Pancreas (tissue), 10 donors: ENCODE data around the gene EOLA2. TPM values are rescaled to one million over a fixed set of nuclear protein-coding genes. Genes with fewer than 3 reads are reported as not detected.

ENCODE experiments used
- ATAC-seq, 4 donors: fragments of 200-7000 bp; cut with Tn5 transposase; one replicate each; pipeline versions ENCODE4 v1.8.0 to v1.9.1; 2020; ENCODE audit warnings: mild to moderate bottlenecking in 4 of 4, moderate library complexity in 4 of 4
- DNase-seq, 6 donors: peaks; one replicate each; pipeline ENCODE4 v3.0.0-alpha.2; 2020
- FAIRE-seq: peaks from 2 replicates; lab custom pipeline; 2012; peaks lifted over from hg19 to GRCh38; lab: Jason Lieb, UNC
- H3K27ac ChIP-seq, 4 donors: fragments of 200-600 bp; sonication (generic); 1 replicate in 3 of 4; 2 replicates in 1 of 4; pipeline versions ENCODE4 v1.5.0 to v1.8.0; 2020
- H3K27me3 ChIP-seq, 4 donors: fragments of 200-600 bp; one replicate each; pipeline ENCODE4 v1.8.0; 2021
- H3K36me3 ChIP-seq, 3 donors: fragments of 200-600 bp; sonication (generic) in 1 of 3; one replicate each; pipeline versions ENCODE4 v1.5.0 to v1.8.0; 2020 to 2021
- H3K4me1 ChIP-seq, 3 donors: fragments of 200-600 bp; one replicate each; pipeline ENCODE4 v1.8.0; 2021
- H3K4me3 ChIP-seq, 4 donors: fragments of 200-600 bp; sonication (generic) in 2 of 4; one replicate each; pipeline versions ENCODE4 v1.5.0 to v1.8.0; 2020 to 2021
- H3K9me3 ChIP-seq, 4 donors: fragments of 200-600 bp; one replicate each; pipeline ENCODE4 v1.8.0; 2021
- whole genome bisulfite sequencing, 2 donors: extraction: QIAGEN DNeasy Blood & Tissue Kit; methylation state at CpG; one replicate each; pipeline ENCODE4 v1.1.7; 2013; 5-methylcytosine and 5-hydroxymethylcytosine counted together
- intact Hi-C, 3 donors: fragments of 100-400 bp; cut with DNase I; formaldehyde crosslinking; loops; one replicate each; pipeline versions ENCODE4 v1.11.1 to v1.14.2; 2022
- polyA plus RNA-seq, 2 donors: library from polyadenylated mRNA; stranded (reverse); fragments of 200-250 nt; gene quantifications; one replicate each; pipeline ENCODE4 v1.2.3, GENCODE V29; 2013
- total RNA-seq, 6 donors: library from RNA; stranded (reverse); fragmentation: NEBNext Ultra II Directional in 4 of 6; extraction: Animal tissue kit (Norgen Biotek cat#: 25700) in 4 of 6; gene quantifications; one replicate each; pipeline versions ENCODE4 v1.2.1 to v1.2.4, GENCODE V29; 2021 to 2023
- TF ChIP-seq, protein P1 (sequence below), 4 donors: fragments of 200-600 bp; sonication (generic) in 3 of 4; IDR thresholded peaks; one replicate each; pipeline versions ENCODE4 v1.5.0 to v1.8.0; 2021; ENCODE audit warnings: antibody characterized with exemption in 4 of 4
- donor health status: healthy with polysubstance abuse.
- donor health status: DM: no; HTN: no; CAD: no; lungs with moderate emphysema.
- donor health status: DM: no; HTN: no; CAD: no.
- donor health status: control.
- donor health status: control.
- donor health status: Bipolar disorder and iron deficiency.
- donor health status: DM: yes; HTN: yes; CAD: no.
- donor health status: DM: no; HTN: no; CAD: no.
- donor health status: DM: no; HTN: no; CAD: no.
- donor health status: DM: yes; HTN: yes; CAD: no.

EOLA2 gene
- total and polyA plus RNA-seq, 8 donors = 13.4 to 54.0 (median 19.5) TPM

DNA sequence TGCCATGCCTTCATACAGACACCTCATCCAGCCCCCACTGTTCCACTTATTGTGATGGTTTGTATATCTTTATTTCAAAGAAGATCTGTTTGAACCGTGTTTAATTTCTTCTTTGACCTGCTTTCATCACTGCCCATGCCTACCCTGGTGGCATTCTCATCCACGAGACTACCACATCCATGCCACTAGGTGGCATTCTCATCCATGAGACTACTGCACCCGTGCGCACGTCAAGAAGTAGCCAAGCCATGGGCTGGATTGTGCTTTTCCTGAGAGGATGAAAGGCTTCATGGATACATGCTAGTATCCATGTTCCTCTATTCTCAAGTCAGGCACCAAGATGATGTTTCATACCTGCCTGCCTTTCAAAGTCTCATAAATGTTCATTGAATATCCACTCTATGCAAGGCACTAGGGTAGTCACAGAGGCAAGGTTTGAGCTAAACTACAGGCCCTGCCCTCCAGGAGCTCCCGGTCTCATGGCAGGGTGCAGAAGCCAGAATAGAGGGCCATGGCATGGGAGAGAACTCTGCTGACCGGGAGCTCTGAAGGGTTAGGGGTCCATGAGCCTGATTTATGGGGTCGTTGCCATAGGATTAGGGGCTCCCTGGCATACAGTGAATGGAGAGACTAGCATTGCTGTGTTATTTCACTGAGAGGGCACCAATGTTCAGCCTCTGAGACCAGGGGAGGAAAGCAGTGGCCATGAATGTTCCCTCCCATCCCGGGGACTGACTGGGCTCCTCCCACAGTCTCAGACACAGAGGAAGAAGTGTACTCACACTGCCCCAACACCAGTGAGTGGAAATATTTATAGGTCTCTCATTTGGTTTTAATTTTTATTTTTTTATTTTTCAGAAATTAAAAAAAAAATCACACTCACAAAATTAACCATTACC lies 24.8 kb upstream of the EOLA2 start:
- peaks cover 0 to 6% (median 0%) of the 10 kb centered on the region in 4 donors for H3K27me3 ChIP-seq
- DNase-seq = peak in 4 of 6 donors; percentile 18 to 65 (median 41)
- no peak overlapping the region for H3K27ac ChIP-seq
- intact Hi-C loops = no loop called here
- ATAC-seq = peak; percentile 91 to 99 (median 99)
- H3K36me3 ChIP-seq = no peaks in the 10 kb centered on the region
- TF ChIP-seq, protein P1, sequence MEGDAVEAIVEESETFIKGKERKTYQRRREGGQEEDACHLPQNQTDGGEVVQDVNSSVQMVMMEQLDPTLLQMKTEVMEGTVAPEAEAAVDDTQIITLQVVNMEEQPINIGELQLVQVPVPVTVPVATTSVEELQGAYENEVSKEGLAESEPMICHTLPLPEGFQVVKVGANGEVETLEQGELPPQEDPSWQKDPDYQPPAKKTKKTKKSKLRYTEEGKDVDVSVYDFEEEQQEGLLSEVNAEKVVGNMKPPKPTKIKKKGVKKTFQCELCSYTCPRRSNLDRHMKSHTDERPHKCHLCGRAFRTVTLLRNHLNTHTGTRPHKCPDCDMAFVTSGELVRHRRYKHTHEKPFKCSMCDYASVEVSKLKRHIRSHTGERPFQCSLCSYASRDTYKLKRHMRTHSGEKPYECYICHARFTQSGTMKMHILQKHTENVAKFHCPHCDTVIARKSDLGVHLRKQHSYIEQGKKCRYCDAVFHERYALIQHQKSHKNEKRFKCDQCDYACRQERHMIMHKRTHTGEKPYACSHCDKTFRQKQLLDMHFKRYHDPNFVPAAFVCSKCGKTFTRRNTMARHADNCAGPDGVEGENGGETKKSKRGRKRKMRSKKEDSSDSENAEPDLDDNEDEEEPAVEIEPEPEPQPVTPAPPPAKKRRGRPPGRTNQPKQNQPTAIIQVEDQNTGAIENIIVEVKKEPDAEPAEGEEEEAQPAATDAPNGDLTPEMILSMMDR (IDR thresholded peaks at IDR 0.05) = peak; percentile 18 to 66 (median 52)
- H3K4me3 ChIP-seq = no peak overlapping the region
- 39 to 45% methylated on average over 9 of the region's 9 CpGs for WGBS, 2 donors
- peaks cover 0 to 2% (median 0%) of the 10 kb centered on the region in 3 donors for H3K4me1 ChIP-seq
- peak; percentile 85 for FAIRE-seq
- H3K9me3 ChIP-seq = no peaks in the 10 kb centered on the region

DNA sequence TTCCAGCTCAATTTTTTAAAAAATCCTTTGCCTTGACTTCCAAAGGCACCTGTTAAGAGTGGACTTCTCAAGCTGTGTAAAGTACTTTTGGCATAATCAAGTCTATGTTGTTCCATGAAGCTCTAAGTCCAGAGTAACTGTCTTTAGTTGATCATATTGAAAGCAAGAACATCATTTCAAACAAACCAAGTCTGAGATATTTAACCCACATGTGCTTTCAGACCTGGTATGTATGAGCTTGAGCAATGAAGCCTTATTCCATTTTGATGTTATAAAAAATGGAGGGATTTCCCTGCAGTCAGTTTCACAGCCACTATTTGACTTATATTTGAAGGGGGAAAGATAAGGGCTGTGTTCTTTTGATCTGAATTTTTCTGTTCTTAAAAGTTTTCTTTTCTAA lies 23.7 kb upstream of the EOLA2 start:
- intact Hi-C loops = no loop called here
- FAIRE-seq (no peak), ATAC-seq (no peak), DNase-seq (no peak)
- TF ChIP-seq, protein P1 (IDR thresholded peaks at IDR 0.05) = no peak
- no peak overlapping the region for H3K4me3 ChIP-seq
- peaks cover 0 to 9% (median 3%) of the 10 kb centered on the region in 4 donors for H3K27me3 ChIP-seq
- H3K27ac ChIP-seq = no peak overlapping the region
- peaks cover 0 to 2% (median 0%) of the 10 kb centered on the region in 3 donors for H3K4me1 ChIP-seq
- H3K36me3 ChIP-seq = no peaks in the 10 kb centered on the region
- no peaks in the 10 kb centered on the region for H3K9me3 ChIP-seq

DNA sequence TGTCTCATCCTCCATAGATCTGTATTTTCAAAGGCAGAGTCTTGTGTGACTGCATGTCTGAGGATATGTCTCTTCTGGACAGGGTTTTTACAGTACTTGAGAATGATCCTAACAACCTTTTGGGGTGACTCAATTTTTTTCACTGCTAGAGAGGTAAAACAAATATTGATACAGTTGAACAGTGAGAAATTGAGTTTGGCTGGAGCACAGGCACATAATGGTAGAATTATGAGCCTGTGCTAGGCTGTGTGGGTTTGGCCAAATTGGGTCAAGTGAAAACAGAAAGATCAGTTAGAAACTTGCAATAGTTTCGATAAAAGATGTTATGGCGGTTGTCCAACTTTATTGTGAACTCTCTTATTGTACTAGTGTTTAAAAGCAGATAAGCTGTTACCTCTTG lies 23.3 kb upstream of the EOLA2 start:
- Histone ChIP-seq H3K36me3 (no peaks in the 10 kb centered on the region), H3K27ac (no peak overlapping the region), H3K4me3 (no peak overlapping the region), H3K9me3 (no peaks in the 10 kb centered on the region), H3K4me1 (peaks cover 0 to 2% (median 0%) of the 10 kb centered on the region in 3 donors), H3K27me3 (peaks cover 0 to 9% (median 3%) of the 10 kb centered on the region in 4 donors)
- TF ChIP-seq, protein P1 (IDR thresholded peaks at IDR 0.05) = no peak
- ATAC-seq = peak in 2 of 4 donors; percentile 52 to 66
- no peak for DNase-seq
- WGBS, 2 donors = 12 to 47% methylated on average over 2 of the region's 2 CpGs
- no peak for FAIRE-seq
- intact Hi-C loops = no loop called here

DNA sequence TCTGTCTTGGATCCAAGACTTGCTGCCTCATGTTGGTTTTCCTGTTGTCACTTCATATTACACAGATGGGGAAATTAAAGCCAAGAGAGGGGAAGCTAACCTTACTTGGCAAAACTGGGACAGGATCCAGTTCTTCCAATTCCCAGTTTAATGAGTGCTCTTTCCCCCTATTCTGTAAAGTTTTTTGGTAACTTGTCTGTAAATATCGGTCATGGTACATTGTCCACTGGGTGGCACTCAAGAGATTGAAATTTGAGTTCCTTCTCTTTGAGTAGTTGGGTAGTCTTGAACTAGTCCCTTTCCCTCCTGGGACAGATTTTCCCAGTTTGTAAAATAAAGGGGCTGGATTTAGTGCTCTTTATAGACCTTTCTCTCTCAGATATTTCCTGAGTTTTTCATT lies 12.4 kb upstream of the EOLA2 start:
- WGBS, 2 donors = 5 to 26% methylated on average over 1 of the region's 1 CpG
- no peaks in the 10 kb centered on the region for H3K4me1 ChIP-seq
- DNase-seq (no peak), FAIRE-seq (peak; percentile 79), ATAC-seq (peak; percentile 49 to 67 (median 64))
- no peaks in the 10 kb centered on the region for H3K9me3 ChIP-seq
- no peak overlapping the region for H3K27ac ChIP-seq
- TF ChIP-seq, protein P1 (IDR thresholded peaks at IDR 0.05) = peak in 2 of 4 donors; percentile 21 to 53
- H3K4me3 ChIP-seq = no peak overlapping the region
- H3K36me3 ChIP-seq = no peaks in the 10 kb centered on the region
- intact Hi-C loops = no loop called here
- no peaks in the 10 kb centered on the region for H3K27me3 ChIP-seq
